Kidney glomerular epithelial cell (primary cell): Measurements from ENCODE around the gene AHNAK.

ENCODE experiments used
- DNase-seq: peaks from one replicate; lab custom pipeline; 2025; lab: John Stamatoyannopoulos, UW

AHNAK gene

GRCh38 chr11:62435846-62436660, 110.6 kb downstream of the AHNAK start:
- DNase-seq = no peak

GRCh38 chr11:62433904-62434276, 112.7 kb downstream of the AHNAK start:
- DNase-seq = no peak

DNA sequence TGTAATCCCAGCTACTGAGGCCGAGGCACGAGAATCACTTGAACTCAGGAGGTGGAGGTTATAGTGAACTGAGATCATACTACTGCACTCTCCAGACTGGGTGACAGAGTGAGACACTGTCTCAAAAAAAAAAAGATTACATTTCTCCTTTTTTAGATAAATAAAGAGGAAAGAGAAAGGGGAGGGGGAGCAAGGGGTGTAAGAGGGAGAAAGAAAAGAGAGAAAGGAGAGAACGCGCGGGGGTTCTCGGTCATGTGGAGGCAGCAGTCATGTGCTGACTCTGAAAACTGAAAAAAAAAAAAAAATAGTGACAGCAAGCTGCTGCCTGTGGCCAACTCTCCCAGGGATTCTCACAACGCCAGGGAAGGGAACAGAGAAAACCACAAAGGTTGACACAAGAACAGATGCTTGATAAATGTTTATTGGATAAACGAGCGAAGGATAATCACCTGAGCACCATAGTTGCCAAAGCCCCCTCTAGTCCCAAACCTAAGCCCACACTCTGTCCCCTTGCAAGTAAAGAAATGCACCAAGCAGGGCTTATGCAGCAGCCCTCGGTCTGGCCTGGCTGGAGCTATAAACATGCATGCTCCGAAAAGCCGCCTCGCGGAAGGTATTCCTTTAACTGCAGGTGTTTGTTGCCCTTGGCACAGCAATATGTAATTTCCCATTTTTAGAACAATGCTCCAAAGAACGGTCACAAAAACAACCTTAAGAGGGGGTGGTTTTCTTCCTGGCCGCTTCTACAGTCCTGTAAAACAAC, 113.3 kb downstream of the AHNAK start:
- DNase-seq = peak; percentile 64

DNA sequence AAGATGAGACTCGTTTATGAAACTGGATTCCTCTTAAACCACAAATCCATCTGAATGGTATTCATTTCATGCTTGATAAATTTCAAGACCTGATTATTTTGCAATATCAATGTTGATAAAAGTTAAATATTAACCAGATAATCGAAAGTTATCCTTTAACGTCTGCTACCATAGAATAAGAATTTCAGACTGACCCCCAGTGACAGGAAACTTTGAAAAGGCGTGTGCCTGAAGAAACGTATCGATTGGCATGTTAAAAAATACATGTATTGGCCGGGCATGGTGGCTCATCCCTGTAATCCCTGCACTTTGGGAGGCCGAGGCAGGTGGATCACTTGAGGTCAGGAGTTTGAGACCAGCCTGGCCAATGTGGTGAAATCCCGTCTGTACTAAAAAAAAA, 113.9 kb downstream of the AHNAK start:
- DNase-seq = peak; percentile 74

DNA sequence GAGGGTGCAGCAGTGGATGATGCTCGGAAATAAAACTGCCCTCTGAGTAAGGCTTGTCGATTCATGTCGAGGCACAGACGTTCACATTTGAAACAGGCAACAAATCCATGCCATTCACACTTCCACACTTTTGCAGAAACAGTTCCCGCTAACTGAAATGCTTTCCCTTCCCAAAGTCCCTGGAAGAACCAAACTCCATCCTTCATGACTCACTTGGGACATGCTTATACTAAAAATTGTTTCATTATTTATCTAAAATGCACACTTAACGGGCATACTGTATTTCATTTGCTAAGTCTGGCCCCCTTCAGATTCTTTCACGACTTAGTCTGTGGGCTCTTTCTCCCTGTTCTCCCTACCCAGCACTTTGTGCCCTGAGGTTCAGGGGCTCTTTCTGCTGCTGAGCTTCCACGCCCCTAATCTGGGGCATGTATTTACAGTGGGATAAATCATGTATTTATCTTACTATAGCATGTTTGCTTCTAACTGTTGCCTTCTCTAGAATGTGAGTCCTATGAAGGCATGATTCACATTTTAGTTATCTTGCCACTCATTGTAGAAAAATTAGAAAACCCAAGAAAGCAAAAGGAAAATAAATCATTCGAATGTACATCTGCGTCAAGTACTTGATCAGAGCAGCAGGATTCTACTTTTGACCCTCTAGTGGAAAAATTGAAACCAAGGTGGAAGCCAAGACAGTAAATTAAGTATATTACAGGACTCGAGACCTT, 115.3 kb downstream of the AHNAK start:
- DNase-seq = peak; percentile 76

DNA sequence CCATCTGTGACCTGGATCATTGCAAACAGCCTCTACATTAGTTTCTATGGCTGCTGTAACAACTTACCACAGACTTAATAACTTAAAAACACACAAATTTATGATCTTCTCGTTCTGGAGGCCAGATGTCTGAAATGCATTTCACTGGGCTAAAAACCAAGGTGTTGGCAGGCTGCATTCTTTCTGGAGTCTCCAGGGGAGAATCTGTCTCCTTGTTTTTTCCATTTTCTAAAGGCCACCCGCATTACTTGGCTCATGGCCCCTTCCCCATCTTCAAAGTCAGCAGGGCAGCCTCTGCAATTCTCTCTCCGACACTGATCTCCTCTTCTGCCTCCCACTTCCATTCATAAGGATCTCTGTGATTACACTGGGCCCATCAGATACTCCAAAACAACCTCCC, 116.2 kb downstream of the AHNAK start:
- DNase-seq = no peak

- DNase-seq = no peak
These were observed 117.6 kb downstream of the AHNAK start for GRCh38 chr11:62428871-62429560.

GRCh38 chr11:62427630-62428233, 118.9 kb downstream of the AHNAK start:
- peak; percentile 38 for DNase-seq

- DNase-seq = no peak
These were observed 123.6 kb downstream of the AHNAK start for GRCh38 chr11:62423012-62423411.

DNA sequence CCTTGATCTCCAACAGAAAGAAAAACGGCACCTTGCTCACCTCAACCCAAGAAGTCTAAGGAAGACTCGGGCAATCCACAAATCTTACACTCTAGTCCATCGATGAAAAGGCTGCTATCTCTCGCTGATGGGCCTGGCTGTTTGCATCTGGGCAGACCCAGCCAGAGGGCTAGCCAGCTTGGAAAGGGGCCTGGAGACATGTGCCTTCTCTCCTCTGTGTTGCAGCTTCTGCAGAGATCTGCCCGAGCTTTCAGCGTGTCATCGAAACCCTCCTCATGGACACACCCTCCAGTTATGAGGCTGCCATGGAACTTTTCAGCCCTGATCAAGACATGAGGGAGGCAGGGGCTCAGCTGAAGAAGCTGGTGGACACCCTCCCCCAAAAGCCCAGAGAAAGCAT, 124.6 kb downstream of the AHNAK start:
- no peak for DNase-seq

DNA sequence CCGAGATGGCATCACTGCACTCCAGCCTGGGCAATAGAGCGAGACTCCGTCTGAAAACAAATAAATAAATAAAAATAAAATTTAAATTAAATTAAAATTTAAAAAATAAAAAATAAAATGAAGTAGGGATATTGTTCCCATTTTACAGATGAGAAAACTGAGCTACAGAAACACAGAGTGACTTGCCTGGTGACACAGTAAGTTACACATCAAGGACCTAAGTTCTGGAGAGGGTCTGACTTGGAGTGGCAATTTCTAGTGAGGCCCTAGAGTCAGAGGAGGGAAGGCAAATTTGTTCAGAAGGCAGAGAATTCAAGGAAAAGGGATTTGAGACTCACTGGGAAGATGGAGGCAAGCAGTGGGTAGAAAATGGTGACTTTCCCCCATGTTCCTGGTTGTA, 125.7 kb downstream of the AHNAK start:
- DNase-seq = no peak

DNA sequence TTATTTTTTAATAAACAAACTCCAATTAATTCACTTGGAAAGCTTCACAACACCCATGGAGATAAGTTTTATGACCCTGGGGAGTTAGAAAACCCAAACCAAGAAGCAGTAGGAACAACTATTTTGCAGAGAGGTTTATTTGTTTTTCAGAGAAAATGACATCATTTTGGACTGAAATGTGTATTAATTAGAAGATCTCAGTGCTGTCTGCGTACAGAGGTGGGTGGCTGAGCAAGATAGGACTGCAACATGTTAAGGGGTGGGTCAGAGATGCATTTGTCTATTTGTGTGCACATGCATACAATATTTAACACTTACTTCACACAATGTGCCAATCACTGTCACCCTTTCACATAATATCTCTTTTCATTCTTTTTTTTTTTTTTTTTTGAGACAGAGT, 126.7 kb downstream of the AHNAK start:
- no peak for DNase-seq

- DNase-seq = no peak
These were observed 127.2 kb downstream of the AHNAK start for GRCh38 chr11:62419314-62419929.

DNA sequence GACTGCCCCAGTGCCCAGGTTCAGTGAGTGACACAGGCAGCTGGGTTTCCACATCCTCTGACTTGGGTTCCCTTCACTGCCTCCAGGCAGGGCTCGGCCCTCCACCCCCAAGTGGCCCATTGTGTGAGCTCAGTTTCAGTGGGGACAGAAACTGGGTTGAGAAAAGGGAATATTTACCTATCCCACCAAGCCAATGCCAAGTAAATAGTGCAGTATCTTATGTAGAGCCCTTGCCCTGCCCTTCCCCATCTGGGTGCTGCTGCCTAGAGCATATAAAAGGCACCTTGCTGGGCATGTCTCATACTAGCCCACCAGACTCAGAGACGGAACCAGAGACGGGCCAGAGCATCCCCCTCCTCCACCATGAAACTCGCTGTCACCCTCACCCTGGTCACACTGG, 127.9 kb downstream of the AHNAK start, which contains the start of gene SCGB1A1:
TSS of gene SCGB1A1 (plus strand) at position 301 of the 400 bp plus-strand sequence. CDS start at position 364, 63 bp downstream.
- no peak for DNase-seq

- DNase-seq = no peak
These were observed 128.5 kb downstream of the AHNAK start for GRCh38 chr11:62418136-62418535.

DNA sequence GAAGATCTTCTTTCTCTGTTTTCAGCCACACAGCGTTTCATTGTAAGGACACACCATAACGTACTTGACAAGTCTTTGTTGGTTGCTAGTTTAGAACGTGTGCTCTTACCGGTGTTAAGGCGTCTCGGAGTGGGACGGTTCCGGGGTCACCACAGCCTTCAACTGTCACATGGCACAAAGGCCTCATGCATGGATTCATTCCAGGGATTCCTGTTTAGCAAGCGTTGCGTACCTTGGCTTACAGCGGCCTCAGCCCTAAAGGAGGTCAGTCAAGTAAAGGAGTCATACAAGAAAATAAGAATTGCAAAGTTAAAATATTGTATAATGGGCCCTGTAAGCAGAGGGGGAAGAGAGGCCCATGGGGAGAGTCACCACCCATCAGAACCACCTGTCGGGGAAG, 130.0 kb downstream of the AHNAK start:
- DNase-seq = no peak

DNA sequence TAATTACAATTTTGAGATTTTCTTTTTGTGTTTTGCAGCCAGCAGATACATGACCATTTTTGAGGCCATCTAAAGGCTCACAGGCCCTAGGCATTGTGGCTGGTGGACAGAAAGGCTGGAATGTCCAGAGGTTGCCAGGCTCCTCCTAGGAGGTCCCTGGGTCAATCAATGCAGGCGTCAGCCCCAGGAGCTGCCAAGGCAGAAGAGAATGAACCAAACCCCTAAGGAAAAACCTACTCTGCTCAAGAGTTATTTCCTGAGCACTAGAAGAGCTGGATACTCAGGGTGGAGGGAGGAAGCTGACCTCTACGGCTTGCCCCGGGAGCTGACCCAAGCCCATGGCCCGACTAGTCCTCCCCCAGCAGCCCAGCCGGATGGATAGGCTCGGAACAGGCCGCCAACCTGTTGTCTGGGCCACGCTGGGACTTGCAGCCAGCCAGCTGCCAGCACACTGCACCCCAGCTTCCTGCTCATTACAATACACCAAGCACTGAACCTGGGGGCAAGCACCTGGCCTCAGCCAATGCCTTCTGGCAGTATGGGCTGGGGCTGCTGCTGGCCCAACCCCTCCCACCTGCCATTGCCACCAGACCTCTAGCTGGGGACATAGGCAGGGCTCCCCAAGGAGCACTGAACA, 133.4 kb downstream of the AHNAK start:
- DNase-seq = no peak

DNA sequence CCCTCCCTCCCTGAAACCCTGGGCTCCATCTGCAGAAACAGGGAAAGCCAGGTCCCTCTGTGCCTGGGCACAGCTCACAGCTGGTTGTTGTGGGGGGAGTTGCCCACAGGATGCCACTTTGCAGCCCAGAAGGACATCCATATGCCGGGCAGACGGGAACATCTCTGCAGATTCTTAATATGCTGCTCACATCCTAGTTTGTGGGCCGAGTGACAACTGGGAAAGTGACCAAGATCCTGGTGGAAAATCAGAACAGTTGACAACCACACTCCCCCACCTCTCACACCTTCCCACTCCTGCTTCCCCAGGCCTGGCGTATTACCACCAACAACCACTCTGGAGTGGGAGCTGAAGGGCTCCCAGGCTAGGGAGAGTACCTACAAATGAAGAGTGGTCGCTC, 135.1 kb downstream of the AHNAK start:
- DNase-seq = no peak

- DNase-seq = no peak
These were observed 135.6 kb downstream of the AHNAK start for GRCh38 chr11:62410972-62411371.

- no peak for DNase-seq
These were observed 136.8 kb downstream of the AHNAK start for GRCh38 chr11:62409831-62410230.

GRCh38 chr11:62406034-62406433, 140.6 kb downstream of the AHNAK start:
- no peak for DNase-seq
